IgD-negative memory B cell (primary cell): Measurements from ENCODE around the gene CAMK2G. TPM values are rescaled to one million over a fixed set of nuclear protein-coding genes. Genes with fewer than 3 reads are reported as not detected.
"Not testable (repeated sequence)": the region's sequence is repeated elsewhere in the genome, so short reads cannot be mapped to it uniquely, and the experiment has no call there.

ENCODE experiments used
- H3K27ac Mint-ChIP-seq, 3 donors: one replicate each; pipeline ENCODE4 v1.8.0; 2020 to 2022; ENCODE audit warnings: mild to moderate bottlenecking in 3 of 3, mixed read lengths in 3 of 3, moderate library complexity in 1 of 3
- H3K27me3 Mint-ChIP-seq: one replicate; pipeline ENCODE4 v1.8.0; 2021; ENCODE audit warnings: mixed read lengths
- H3K36me3 Mint-ChIP-seq: one replicate; pipeline ENCODE4 v1.8.0; 2020; ENCODE audit warnings: mild to moderate bottlenecking, mixed read lengths
- H3K4me1 Mint-ChIP-seq, 3 donors: one replicate each; pipeline ENCODE4 v1.8.0; 2020 to 2022; ENCODE audit warnings: mixed read lengths in 3 of 3, mild to moderate bottlenecking in 1 of 3
- H3K4me3 Mint-ChIP-seq, 4 donors: one replicate each; pipeline ENCODE4 v1.8.0; 2020 to 2022; ENCODE audit warnings: mild to moderate bottlenecking in 4 of 4, mixed read lengths in 4 of 4, moderate library complexity in 3 of 4
- H3K9me3 Mint-ChIP-seq, 3 donors: one replicate each; pipeline ENCODE4 v1.8.0; 2020 to 2021; ENCODE audit warnings: mixed read lengths in 3 of 3, mild to moderate bottlenecking in 1 of 3
- polyA plus RNA-seq: library from polyadenylated mRNA; unstranded; fragments of 300-500 nt; fragmentation: Illumina TruSeq; gene quantifications from one replicate; pipeline ENCODE4 v1.2.3, GENCODE V29; 2021

Gene CAMK2G
- polyA plus RNA-seq, 1 donor from 2014 or later = 7.2 TPM

DNA sequence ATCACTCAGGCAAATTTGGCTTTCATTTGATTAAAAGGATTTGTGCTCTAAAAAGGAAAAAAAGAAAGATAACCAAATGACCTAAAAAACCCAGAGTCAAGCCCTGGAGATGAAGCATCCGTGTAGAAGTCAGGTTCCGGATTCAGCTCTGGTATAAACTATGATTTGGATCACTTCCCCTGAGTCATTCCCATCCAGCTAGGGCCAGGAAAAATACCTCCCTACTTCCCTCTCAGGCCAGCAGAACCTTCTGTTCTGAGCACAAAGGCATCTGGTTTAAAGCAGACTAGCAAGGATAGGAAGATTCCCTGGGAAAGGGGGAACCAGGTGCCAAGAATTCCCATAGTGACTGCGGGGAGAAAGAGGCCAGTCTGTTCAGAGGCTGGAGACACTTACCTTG, 37.3 kb downstream of the CAMK2G start:
- Mint-ChIP-seq H3K4me3 (no peak overlapping the region), H3K27ac (peak overlapping the region in 1 of 3 donors; percentile 75), H3K9me3 (no peaks in the 10 kb centered on the region), H3K4me1 (peaks cover 0 to 2% (median 0%) of the 10 kb centered on the region in 3 donors), H3K27me3 (peaks cover 1% of the 10 kb centered on the region), H3K36me3 (no peaks in the 10 kb centered on the region)

DNA sequence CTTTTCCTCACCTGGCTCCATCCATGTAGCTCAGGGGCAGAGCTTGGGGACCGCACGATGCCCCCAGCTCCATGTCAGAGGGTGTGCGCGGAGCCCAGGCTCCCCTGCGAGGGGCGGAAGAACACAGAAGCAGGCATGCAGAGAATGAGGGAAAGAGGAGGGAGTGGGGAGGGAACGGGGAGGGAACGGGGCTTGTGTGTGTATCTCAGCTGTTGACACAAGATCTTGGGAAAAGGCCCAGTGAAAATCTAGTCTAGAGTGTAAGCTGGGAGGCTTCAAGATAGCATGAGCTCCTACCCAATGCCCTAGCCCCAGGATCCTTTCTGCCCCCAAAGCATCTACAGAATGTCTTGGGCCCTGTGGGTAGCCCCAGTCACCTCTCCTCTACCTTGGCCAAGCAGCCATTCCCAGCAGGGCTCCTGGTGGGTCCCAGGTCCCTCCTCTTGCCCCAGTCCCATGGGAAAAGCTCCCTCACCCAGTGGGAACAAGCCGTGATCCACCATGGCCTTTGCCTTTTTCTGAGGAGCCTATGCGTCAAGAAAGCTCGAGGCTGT, 37.9 kb downstream of the CAMK2G start:
- Mint-ChIP-seq H3K27me3 (peaks cover 1% of the 10 kb centered on the region), H3K9me3 (no peaks in the 10 kb centered on the region), H3K4me1 (peaks cover 0 to 2% (median 0%) of the 10 kb centered on the region in 3 donors), H3K4me3 (no peak overlapping the region), H3K27ac (no peak overlapping the region), H3K36me3 (no peaks in the 10 kb centered on the region)

DNA sequence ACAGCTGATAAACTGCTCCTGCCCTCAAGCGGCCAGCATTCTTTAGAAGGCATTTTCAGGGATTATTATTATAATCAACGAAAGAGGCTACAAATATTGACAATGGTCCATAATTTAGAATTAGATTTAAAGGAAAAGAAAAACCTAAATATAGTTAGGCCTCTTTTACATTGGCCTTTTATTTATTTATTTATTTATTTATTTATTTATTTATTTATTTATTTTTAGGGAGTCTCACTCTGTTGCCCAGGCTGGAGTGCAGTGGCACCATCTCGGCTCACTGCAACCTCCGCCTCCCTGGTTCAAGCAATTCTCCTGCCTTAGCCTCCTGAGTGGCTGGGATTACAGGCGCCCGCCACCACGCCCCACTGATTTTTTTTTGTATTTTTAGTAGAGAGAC, 45.3 kb downstream of the CAMK2G start:
- H3K36me3 Mint-ChIP-seq = not testable (repeated sequence)

DNA sequence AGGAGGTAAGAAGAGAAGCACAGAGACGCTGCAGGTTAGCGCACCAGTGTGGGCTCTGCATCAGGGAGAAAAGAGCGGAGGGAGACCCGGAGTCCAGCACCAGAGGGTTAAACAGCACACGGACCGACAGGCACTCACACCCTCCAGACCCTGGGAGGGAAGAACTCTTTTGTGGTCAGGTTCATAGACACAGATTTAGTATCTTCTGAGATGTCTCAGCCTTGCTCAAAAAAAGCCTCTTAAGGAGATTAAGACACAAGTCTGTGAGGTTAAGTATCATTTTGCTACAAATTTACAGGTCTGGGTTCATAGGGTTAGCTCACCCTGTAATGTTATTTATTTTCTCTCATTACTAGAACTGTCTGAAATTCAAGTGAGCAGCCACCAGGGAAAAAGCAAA, 46.2 kb downstream of the CAMK2G start:
- Mint-ChIP-seq H3K36me3 (peaks cover 3% of the 10 kb centered on the region), H3K27me3 (no peaks in the 10 kb centered on the region), H3K9me3 (no peaks in the 10 kb centered on the region), H3K4me3 (no peak overlapping the region), H3K27ac (no peak overlapping the region), H3K4me1 (no peaks in the 10 kb centered on the region)

More for the DNA sequence above, 45.3 kb downstream of the CAMK2G start:
- not testable (repeated sequence) for H3K4me1 Mint-ChIP-seq, H3K27ac Mint-ChIP-seq, H3K4me3 Mint-ChIP-seq, H3K9me3 Mint-ChIP-seq, H3K27me3 Mint-ChIP-seq

DNA sequence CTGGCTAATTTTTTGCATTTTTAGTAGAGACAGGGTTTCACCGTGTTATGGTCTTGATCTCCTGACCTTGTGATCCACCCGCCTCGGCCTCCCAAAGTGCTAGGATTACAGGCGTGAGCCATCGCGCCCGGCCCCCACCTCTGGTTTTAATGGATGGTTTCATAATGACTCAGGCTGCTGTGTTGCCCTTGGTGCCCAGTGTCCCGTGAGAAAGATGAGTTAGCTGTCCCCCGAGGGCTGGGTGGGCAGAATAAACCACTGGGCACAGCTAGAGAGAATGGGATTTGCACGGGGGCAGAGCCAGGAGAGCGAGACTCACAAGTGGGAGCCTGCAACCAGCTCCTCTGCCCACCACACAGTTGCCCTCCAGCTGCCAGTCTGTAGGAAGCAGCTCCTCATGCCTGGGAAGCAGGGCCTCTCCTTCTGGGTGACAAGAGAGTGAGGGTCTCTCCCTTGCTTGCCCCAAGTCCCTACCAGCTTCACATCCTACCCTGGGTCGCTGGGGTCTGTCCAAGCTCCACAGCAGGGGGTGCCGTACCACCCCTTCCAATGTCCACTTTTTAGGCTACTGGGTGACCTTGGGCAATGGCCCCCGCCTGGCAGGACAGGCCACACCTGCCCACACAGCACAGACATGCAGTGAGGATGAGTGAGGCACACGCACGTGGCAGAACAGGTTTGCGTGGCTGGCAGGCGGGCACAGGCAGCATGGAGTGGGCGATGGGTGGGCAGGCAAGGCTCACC, 46.8 kb downstream of the CAMK2G start:
- H3K27ac Mint-ChIP-seq = no peak overlapping the region
- no peaks in the 10 kb centered on the region for H3K4me1 Mint-ChIP-seq
- H3K36me3 Mint-ChIP-seq = peaks cover 3% of the 10 kb centered on the region
- H3K9me3 Mint-ChIP-seq = no peaks in the 10 kb centered on the region
- no peak overlapping the region for H3K4me3 Mint-ChIP-seq
- H3K27me3 Mint-ChIP-seq = no peaks in the 10 kb centered on the region

DNA sequence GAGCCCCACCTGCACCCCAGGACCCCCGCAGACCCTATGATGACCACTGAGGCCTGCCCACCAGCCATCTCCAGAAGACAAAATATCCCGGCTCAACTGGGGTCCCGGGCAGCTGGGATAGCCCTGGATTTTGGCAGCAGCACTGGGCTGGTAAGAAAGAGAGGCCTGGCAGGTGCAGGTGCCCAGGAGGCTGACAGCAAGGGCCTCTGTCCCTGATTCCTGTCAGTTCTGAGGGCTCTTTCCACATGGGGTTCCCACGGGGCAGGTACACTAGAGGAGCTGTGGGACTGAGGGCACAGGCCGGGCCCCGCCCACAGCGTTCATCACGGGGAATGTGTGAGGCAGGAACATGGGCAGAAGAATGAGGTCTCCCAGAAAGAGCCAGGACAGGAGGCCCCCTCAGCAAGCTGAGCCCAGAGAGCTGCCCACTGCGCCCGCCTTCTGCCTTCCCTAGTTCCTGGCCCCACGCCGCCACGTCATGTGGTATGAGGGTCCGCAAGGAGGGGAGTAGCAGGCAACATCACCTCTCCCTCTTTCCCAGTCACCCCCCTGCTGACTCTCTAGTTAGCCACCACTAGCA, 50.1 kb downstream of the CAMK2G start:
- Mint-ChIP-seq H3K27me3 (no peaks in the 10 kb centered on the region), H3K27ac (no peak overlapping the region), H3K4me3 (no peak overlapping the region), H3K36me3 (peaks cover 3% of the 10 kb centered on the region), H3K9me3 (no peaks in the 10 kb centered on the region), H3K4me1 (no peaks in the 10 kb centered on the region)

DNA sequence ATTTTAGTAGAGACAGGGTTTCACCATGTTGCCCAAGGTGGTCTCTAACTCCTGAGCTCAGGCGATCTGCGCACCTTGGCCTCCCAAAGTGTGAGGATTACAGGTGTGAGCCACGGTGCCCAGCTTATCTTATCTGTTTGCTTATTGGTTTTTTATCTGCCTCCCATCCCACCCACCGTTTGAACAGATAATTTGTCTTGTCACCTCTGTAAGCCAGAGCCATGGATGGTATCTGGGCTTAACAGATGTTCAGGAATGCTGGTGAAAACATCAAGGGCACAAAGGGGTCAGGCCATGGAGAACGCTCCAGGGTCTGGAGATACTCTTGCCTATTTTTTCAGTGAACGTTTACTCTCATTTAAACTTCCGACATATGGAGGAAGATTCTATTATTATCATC, 51.0 kb downstream of the CAMK2G start:
- Mint-ChIP-seq H3K4me1 (no peaks in the 10 kb centered on the region), H3K36me3 (peaks cover 3% of the 10 kb centered on the region), H3K27me3 (no peaks in the 10 kb centered on the region), H3K27ac (no peak overlapping the region), H3K9me3 (no peaks in the 10 kb centered on the region), H3K4me3 (no peak overlapping the region)

DNA sequence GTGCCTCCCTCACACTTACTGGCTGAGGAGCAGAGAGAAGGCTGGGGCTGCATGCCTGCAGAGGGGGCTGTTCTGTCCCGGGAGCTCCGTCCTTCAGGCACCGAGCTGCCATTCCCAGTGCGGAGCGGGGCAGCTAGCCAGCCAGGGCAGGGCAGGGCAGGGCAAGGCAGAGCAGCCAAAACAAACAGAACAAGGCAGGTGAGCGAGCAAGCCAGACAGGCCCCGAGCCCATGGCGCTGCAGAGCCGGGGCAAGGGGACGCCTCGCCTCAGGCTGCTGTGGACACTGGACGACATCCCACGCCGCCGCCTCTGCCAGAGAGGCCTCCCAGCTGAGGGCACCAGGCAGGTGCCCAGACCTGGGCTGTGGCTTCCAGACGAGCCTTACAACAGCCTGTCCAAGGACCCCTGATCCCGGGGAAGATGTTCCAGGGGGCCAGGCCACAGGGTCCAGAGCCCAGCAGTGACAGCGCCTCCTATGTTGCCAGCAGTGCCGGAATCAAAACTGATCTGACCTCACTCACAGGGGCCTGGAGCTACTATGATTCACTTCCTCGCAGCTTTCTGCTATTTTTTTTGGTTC, 54.8 kb downstream of the CAMK2G start:
- H3K36me3 Mint-ChIP-seq = peaks cover 2% of the 10 kb centered on the region
- no peaks in the 10 kb centered on the region for H3K9me3 Mint-ChIP-seq
- peak overlapping the region in 1 of 3 donors; percentile 73 for H3K27ac Mint-ChIP-seq
- no peaks in the 10 kb centered on the region for H3K4me1 Mint-ChIP-seq
- no peak overlapping the region for H3K4me3 Mint-ChIP-seq
- H3K27me3 Mint-ChIP-seq = no peaks in the 10 kb centered on the region

DNA sequence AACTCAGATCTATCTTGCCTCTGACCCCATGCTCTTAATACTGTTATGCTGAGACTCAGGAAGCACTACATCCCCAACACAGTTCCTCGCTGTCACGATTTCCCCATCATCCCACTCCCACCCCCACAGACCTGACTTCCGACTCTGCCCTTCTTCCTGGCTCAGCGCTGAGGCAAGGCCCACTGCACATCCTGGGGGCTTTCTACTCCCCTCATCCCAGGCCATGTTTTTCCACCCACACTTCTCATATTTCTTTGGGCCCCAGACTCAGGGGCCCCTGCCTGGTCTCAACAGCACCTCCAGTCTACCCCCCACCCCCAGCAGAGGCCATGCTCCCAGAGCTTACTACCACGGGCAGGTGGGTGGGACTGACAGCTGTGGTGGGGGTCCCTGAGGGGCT, 55.3 kb downstream of the CAMK2G start:
- Mint-ChIP-seq H3K4me1 (no peaks in the 10 kb centered on the region), H3K9me3 (no peaks in the 10 kb centered on the region), H3K36me3 (peaks cover 2% of the 10 kb centered on the region), H3K4me3 (no peak overlapping the region), H3K27me3 (no peaks in the 10 kb centered on the region), H3K27ac (no peak overlapping the region)

DNA sequence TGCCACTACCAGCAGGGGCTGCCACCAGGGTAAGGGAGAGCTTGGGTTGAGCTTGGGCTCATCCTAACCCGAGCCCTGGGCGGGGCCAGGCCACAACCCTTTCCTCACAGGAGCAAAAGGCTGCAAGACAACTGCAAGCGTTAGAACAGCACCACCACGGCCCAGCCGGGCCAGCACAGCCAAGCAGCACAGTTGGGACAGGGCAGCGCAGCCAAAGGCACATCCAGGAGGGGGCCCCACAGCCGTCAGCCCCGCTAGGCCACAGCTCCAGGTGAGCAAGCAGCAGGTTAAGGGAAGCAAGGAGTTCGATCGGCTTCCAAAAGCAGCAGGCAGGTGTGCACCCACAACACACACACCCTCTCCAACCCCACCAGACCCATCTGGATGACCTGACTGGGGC, 56.0 kb downstream of the CAMK2G start:
- H3K27me3 Mint-ChIP-seq = no peaks in the 10 kb centered on the region
- no peaks in the 10 kb centered on the region for H3K9me3 Mint-ChIP-seq
- no peak overlapping the region for H3K27ac Mint-ChIP-seq
- H3K4me1 Mint-ChIP-seq = no peaks in the 10 kb centered on the region
- peaks cover 2% of the 10 kb centered on the region for H3K36me3 Mint-ChIP-seq
- no peak overlapping the region for H3K4me3 Mint-ChIP-seq

DNA sequence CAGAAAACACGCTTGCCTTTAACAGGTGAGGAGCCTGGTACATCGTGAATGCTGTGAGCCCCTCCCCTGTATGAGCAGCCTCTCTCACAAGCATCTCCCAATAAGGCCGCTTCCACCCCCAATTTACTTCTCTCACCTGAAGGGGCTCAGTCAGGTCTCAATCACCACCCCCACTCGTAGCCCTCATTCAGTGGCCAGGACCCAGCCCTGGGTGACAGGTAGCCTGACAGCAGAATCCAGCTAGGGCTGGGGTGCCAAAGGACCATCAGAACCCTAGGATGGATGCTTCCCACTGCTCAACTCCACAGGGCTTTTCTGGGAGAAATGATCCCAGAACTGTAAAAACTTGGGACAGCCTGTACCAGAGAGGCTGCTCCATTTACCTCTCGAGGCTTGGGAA, 56.5 kb downstream of the CAMK2G start:
- Mint-ChIP-seq H3K4me1 (no peaks in the 10 kb centered on the region), H3K27me3 (no peaks in the 10 kb centered on the region), H3K36me3 (peaks cover 2% of the 10 kb centered on the region), H3K27ac (peak overlapping the region in 1 of 3 donors; percentile 60), H3K4me3 (no peak overlapping the region), H3K9me3 (no peaks in the 10 kb centered on the region)

DNA sequence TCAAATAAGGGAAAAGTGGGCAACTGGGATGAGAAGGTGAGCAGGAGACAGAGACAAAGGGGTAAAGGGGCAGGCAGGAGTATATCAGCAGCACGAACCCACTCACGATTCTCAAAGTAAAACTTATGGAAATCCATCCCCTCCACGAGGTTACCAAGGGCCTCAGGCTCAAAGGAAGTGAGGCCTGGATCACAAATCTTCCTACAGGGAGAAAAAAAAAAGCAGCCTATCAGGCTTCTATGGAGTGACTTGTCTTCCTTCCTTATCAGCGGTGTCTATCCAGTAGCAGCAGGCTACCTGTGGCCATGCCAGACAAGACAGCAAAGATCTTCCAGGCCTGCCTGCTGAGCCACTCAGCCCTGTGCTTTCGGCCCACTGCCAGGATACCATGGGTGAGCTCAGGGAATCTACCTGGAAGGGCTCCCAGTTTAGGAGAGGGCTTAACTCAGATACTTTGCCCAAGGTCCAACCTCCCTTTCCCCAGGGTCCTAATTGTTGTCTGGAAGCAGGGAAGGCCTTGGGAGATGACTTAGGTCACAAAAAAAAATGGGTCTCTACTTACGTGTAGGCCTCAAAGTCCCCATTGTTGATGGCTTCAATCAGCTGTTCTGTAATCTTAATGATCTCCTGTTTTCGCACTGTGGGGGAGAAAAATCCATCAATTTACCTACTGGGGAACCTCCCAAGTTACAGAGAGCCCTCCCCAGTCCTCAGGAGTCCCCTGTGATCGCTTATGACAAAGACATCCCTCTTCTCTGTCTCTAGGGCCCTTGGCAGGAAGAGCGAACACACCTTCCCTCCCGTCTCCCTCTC, 57.2 kb downstream of the CAMK2G start:
- no peaks in the 10 kb centered on the region for H3K4me1 Mint-ChIP-seq
- H3K36me3 Mint-ChIP-seq = peaks cover 2% of the 10 kb centered on the region
- H3K27ac Mint-ChIP-seq = peak overlapping the region in 2 of 3 donors; percentile 46 to 60
- H3K9me3 Mint-ChIP-seq = no peaks in the 10 kb centered on the region
- H3K27me3 Mint-ChIP-seq = no peaks in the 10 kb centered on the region
- peak overlapping the region in 2 of 4 donors; percentile 23 to 71 for H3K4me3 Mint-ChIP-seq

DNA sequence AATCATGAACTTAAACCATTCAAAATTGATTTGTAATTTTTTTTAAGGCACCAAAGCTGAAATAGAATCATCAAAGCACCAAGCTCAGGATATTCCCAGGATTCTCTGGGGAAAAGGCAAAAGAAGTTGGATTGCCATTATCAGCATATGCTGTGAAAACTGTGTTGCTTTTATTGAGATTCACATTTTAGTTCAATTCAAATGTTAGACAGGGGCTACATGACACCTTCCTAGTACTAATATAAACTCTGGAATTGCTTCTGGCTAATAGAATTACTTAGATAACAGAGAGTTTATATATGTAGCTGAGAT, 58.7 kb downstream of the CAMK2G start:
- H3K9me3 Mint-ChIP-seq = no peaks in the 10 kb centered on the region
- peaks cover 2% of the 10 kb centered on the region for H3K36me3 Mint-ChIP-seq
- no peaks in the 10 kb centered on the region for H3K27me3 Mint-ChIP-seq
- H3K4me3 Mint-ChIP-seq = no peak overlapping the region
- H3K27ac Mint-ChIP-seq = peak overlapping the region in 1 of 3 donors; percentile 5
- no peaks in the 10 kb centered on the region for H3K4me1 Mint-ChIP-seq

DNA sequence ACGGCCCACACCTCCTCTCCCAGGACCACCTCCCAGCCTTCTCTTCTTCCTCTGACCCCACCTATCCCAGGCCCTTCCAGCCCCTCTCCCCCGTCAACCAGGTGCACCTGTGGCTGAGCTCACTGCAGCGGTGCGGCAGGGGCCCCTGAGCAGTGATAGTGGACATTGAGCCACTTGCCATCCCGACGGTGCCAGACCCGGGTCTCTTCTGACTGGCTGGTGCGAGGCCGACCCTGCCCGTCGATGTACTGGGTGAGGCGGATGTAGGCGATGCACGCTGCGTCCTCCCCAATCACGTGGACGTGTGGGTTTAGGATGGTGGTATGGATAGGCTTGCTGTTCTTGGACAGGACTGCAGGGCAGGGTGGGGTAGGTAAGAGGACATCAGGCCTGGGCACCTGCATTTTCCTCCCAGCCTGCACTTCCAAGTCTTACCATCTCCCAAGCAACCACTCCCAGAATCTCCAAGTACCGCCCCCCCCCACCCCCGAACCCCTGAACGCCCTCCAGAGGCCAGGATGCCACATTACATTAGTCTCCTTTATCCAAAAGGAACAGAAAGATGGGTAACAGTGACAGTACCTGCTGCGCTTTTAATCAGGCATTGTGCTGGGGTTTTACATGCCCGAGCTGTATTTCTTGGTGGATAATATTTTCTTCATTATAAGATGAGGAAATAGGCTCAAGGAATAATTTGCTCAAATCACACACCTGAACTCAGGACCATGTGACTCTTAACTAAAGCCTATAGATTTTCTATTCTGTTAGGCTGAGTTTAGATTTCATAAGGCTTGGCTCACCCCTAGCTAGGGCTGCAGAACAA, 59.2 kb downstream of the CAMK2G start:
- no peaks in the 10 kb centered on the region for H3K27me3 Mint-ChIP-seq
- no peaks in the 10 kb centered on the region for H3K9me3 Mint-ChIP-seq
- H3K27ac Mint-ChIP-seq = peak overlapping the region in 2 of 3 donors; percentile 5 to 32
- H3K4me3 Mint-ChIP-seq = peak overlapping the region in 1 of 4 donors; percentile 12
- H3K36me3 Mint-ChIP-seq = peaks cover 2% of the 10 kb centered on the region
- peaks cover 0 to 4% (median 3%) of the 10 kb centered on the region in 3 donors for H3K4me1 Mint-ChIP-seq
